Activated CD4-positive, alpha-beta T cell treated with anti-CD3 and anti-CD28 coated beads, Interleukin-2, amount 10 ng/mL, durations not matched to agents 24 days and 14 days (primary cell): ENCODE data around the gene GNL3. TPM values are rescaled to one million over a fixed set of nuclear protein-coding genes. Genes with fewer than 3 reads are reported as not detected.

ENCODE experiments used
- DNase-seq: peaks from one replicate; pipeline ENCODE4 v3.0.0; 2022
- H3K27ac Mint-ChIP-seq: one replicate; pipeline ENCODE4 v1.8.0; 2022; ENCODE audit warnings: mild to moderate bottlenecking, mixed read lengths
- H3K27me3 Mint-ChIP-seq: one replicate; pipeline ENCODE4 v1.8.0; 2022; ENCODE audit warnings: mixed read lengths
- H3K36me3 Mint-ChIP-seq: one replicate; pipeline ENCODE4 v1.8.0; 2022; ENCODE audit warnings: low read depth, mild to moderate bottlenecking, mixed read lengths
- H3K4me1 Mint-ChIP-seq: one replicate; pipeline ENCODE4 v1.8.0; 2021; ENCODE audit warnings: mixed read lengths
- H3K4me3 Mint-ChIP-seq: one replicate; pipeline ENCODE4 v1.8.0; 2022; ENCODE audit warnings: mild to moderate bottlenecking, moderate library complexity, mixed read lengths
- H3K9me3 Mint-ChIP-seq: one replicate; pipeline ENCODE4 v1.8.0; 2021; ENCODE audit warnings: mixed read lengths
- intact Hi-C: fragments of 100-400 bp; cut with micrococcal nuclease; formaldehyde crosslinking; loops from one replicate; pipeline ENCODE4 v1.15.1; 2023
- total RNA-seq: library from RNA; stranded (reverse); gene quantifications from 2 replicates; pipeline ENCODE4 v1.2.3, GENCODE V29; 2022

Gene GNL3
- total RNA-seq, 1 donor from 2014 or later, result 254 TPM

DNA sequence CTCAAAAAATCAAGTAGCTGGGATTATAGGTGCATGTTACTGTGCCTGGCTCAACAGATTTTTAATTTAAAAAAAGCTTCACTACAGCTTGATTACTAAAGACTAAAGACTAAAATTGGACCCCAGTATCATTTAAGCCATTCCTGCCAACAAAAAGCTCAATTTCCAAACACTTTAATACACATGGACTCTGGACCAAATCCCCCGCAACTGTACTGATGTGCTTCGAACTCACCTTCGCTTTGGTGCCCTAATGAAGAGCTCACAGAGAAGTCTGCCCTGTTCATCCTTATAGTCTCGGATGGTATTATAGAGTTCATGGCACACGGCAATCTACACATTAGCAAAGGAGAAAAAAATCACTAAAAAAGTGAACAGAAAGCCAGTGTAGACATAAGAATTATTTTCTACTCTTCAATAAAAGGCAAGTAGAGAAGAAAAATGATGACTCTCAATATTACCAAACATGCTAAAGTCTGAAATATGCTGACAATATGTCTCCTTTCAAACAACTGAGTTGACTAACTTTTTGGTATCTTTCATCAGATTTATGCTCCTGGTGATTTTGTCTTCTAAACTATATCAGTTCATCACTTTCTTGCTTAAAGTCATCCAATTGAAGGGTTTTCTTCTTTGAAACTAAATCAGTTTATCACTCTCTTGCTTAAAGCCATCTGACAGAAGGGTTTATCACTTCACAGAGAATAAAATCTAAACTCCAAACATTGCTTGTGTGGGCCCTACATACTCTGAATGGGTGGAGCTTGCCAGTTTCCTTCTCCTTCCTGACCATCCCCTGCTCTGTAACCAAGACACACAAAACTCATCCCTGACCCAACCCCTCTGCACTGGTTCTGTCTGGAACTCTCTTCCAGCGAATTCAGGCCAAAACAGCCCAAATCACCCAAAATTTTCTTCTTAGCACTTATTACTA lies 7.3 kb upstream of the GNL3 start:
- H3K4me3 Mint-ChIP-seq, result no peak overlapping the region
- peaks cover 37% of the 10 kb centered on the region for H3K4me1 Mint-ChIP-seq
- intact Hi-C loops, result no loop called here
- peaks cover 53% of the 10 kb centered on the region for H3K36me3 Mint-ChIP-seq
- H3K27ac Mint-ChIP-seq, result peak overlapping the region; percentile 25
- DNase-seq, result no peak
- H3K9me3 Mint-ChIP-seq, result no peaks in the 10 kb centered on the region
- H3K27me3 Mint-ChIP-seq, result no peaks in the 10 kb centered on the region

DNA sequence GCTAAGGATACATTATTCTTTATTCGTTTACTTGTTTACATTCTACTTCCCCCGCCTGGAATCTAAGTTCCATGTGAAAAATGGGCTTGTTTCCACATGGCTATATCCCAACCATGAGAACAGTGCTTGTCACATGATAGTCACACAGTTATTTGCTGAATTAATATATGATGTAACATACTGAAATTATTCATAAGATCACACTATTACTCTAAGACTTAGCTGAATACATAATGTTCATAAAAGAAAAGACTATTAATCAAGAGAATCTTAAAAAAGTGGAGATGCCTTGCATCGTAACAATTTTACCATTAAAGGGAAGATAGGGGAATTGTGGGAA lies 6.7 kb upstream of the GNL3 start:
- peaks cover 53% of the 10 kb centered on the region for H3K36me3 Mint-ChIP-seq
- DNase-seq, result no peak
- no peaks in the 10 kb centered on the region for H3K9me3 Mint-ChIP-seq
- no peaks in the 10 kb centered on the region for H3K27me3 Mint-ChIP-seq
- intact Hi-C loops, result no loop called here
- H3K4me1 Mint-ChIP-seq, result peaks cover 40% of the 10 kb centered on the region
- peak overlapping the region; percentile 25 for H3K27ac Mint-ChIP-seq
- no peak overlapping the region for H3K4me3 Mint-ChIP-seq

DNA sequence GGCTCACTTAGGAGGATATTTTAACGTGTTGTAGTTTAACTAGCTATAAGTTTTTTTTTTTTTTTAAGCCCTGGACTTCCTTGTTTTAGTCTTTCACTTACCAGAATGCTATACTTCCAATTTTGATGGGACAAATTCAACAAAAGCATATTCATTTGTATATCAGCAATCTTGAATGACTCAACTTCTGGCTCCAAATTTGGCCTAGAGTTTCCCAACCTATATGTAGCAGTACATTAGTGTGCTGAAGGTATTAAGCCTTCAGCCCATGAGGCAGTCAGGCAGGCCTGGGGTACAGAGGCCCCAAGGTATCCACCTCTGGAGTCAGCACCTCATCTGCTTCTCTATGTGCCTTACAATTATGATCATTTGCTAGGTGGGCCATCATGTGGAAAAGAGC lies 6.0 kb upstream of the GNL3 start:
- H3K9me3 Mint-ChIP-seq, result no peaks in the 10 kb centered on the region
- intact Hi-C loops, result loop anchor here (5.0 to 10.0 kb wide), 3 partner anchors 58 to 405 kb away; partner anchors contain the start of genes NISCH, TNNC1 and WDR82
- peaks cover 45% of the 10 kb centered on the region for H3K4me1 Mint-ChIP-seq
- H3K27ac Mint-ChIP-seq, result peak overlapping the region; percentile 78
- H3K36me3 Mint-ChIP-seq, result peaks cover 52% of the 10 kb centered on the region
- no peak overlapping the region for H3K4me3 Mint-ChIP-seq
- no peak for DNase-seq
- H3K27me3 Mint-ChIP-seq, result no peaks in the 10 kb centered on the region

DNA sequence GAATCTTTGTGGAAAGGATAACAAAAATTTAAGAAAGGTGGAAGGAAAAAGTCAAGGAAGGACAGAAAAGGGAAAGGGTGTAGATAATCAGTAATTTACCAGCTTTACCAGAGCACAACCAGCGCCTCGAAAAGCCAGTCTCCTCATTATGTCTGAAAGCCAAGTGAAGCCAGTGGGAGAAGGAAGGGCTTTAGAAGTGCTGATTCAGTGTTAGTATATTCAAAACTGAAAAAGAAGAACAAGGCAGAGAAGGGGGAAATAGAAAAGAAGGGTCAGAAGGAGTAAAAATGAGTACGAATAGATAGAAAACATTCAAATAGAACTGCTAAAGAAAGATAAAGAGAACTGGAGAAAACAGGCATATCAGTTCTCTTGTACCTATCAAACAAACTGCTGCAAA lies 4.2 kb upstream of the GNL3 start:
- Mint-ChIP-seq H3K9me3 (no peaks in the 10 kb centered on the region), H3K36me3 (peaks cover 52% of the 10 kb centered on the region), H3K4me3 (peak overlapping the region; percentile 48), H3K4me1 (peaks cover 42% of the 10 kb centered on the region), H3K27me3 (peaks cover 1% of the 10 kb centered on the region), H3K27ac (peak overlapping the region; percentile 88)
- DNase-seq, result no peak
- intact Hi-C loops, result loop anchor here (5.0 to 10.0 kb wide), 3 partner anchors 59 to 407 kb away; partner anchors contain the start of genes NISCH, TNNC1 and WDR82

DNA sequence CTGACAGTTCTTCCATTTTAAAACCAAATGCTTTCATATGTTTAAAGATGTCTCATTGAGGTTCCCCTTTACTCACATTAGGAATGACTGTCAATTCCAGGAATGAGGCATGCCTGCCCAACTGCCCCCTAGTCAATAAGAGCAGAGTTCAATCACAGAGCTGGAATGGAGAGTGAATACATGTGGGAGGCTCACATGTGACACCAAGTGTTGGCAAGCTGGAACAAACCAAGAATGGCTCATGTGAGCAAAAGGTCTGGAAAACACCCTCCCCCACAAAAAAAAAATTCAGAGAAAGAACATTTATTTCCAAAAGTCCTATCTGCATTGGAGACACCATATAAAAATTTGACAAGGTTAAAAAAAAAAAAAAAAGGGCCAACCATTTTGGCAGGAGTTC lies 3.8 kb upstream of the GNL3 start:
- Mint-ChIP-seq H3K4me1 (peaks cover 46% of the 10 kb centered on the region), H3K36me3 (peaks cover 52% of the 10 kb centered on the region), H3K27me3 (peaks cover 1% of the 10 kb centered on the region), H3K9me3 (no peaks in the 10 kb centered on the region), H3K27ac (peak overlapping the region; percentile 88), H3K4me3 (peak overlapping the region; percentile 48)
- DNase-seq, result no peak
- intact Hi-C loops, result loop anchor here (1.0 to 10.0 kb wide), 4 partner anchors 11 to 407 kb away; partner anchors contain the start of genes NISCH, TNNC1 and WDR82

DNA sequence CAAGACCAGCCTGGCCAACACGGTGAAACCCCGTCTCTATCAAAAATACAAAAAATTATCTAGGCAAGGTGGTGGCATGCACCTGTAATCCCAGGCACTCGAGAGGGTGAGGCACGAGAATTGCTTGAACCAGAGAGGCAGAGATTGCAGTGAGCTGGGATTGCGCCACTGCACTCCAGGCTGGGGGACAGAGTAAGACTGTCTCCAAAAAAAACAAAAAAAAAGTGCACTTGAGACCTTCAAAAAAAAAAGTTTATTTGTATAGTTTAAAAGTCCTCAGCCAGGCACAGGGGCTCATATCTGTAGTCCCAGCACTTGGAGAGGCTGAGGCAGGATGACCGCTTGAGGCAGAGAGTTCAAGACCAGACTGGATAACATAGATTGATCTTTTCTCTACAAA lies 2.2 kb upstream of the GNL3 start:
- Mint-ChIP-seq H3K36me3 (peaks cover 59% of the 10 kb centered on the region), H3K27me3 (peaks cover 1% of the 10 kb centered on the region), H3K4me1 (peaks cover 58% of the 10 kb centered on the region), H3K9me3 (no peaks in the 10 kb centered on the region), H3K27ac (peak overlapping the region; percentile 85), H3K4me3 (peak overlapping the region; percentile 96)
- DNase-seq, result no peak
- intact Hi-C loops, result loop anchor here (5.0 to 10.0 kb wide), 3 partner anchors 61 to 409 kb away; partner anchors contain the start of genes NISCH, TNNC1 and WDR82

DNA sequence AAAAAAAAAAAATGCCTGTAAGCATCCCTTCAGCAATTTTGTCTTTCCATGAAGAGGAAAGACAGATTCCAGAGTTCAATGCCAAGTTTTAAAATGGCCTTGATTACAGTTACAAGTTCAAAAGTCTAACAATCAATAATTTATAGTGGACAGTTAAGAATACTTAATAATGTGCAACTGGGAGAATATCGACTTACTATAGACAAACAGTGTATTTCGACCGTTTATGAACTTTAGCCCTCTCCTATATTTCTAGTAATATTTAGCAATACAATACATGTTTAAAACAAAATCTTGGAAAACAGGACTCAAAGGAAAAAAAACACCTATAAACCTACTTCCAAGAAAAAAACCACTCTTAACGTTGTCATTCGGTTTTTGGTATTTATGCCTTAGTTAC lies 1.6 kb upstream of the GNL3 start:
- intact Hi-C loops, result loop anchor here (5.0 to 10.0 kb wide), 3 partner anchors 62 to 409 kb away; partner anchors contain the start of genes NISCH, TNNC1 and WDR82
- Mint-ChIP-seq H3K27me3 (peaks cover 1% of the 10 kb centered on the region), H3K27ac (peak overlapping the region; percentile 85), H3K9me3 (no peaks in the 10 kb centered on the region), H3K4me3 (peak overlapping the region; percentile 96), H3K36me3 (peaks cover 60% of the 10 kb centered on the region), H3K4me1 (peaks cover 61% of the 10 kb centered on the region)
- no peak for DNase-seq

DNA sequence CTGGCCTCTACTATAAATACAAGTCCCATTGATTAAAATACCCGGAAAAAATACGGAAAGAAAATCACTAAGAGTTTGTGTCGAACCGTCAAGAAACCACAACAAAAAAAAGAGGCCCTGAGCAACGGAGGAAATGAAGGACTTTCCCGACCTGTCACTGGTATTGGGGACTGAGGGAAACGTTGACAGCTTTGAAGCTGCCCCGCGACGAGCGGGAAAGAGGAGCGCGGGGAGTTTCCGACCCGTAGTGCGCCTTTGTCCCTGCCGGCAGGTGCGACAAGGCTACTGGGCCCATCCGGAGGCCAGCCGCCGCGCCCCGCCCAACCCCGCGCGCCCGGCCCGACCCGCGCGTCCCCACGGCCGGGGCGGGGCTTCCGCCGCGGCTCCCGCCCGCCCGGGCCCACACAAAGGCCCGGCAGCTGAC lies 535 bp upstream of the GNL3 start:
- Mint-ChIP-seq H3K4me3 (peak overlapping the region; percentile 96), H3K4me1 (peaks cover 59% of the 10 kb centered on the region), H3K27ac (peak overlapping the region; percentile 97), H3K36me3 (peaks cover 62% of the 10 kb centered on the region), H3K9me3 (no peaks in the 10 kb centered on the region), H3K27me3 (peaks cover 1% of the 10 kb centered on the region)
- peak; percentile 95 for DNase-seq
- intact Hi-C loops, result loop anchor here (1.0 to 10.0 kb wide), 4 partner anchors 87 to 410 kb away; partner anchors contain the start of genes NEK4, NISCH, TNNC1 and UQCC5

DNA sequence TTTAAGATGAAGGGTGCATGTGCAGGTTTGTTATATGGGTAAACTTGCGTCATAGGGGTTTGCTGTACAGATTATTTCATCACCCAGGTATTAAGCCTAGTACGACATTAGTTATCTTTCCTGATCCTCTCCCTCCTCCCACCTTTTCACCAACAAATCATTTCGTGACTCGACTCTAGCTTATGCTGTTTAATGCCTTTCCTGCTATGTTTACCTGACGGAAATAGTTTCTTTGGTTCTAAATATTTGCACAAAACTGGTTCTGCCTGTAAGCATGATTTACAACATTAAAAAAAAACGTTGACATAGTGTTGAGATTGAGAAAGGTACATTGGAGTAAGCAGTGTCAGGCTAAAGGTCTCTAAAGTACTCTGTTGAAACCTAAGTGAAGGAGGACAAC lies 2.4 kb downstream of the GNL3 start:
- Mint-ChIP-seq H3K9me3 (no peaks in the 10 kb centered on the region), H3K4me1 (peaks cover 41% of the 10 kb centered on the region), H3K36me3 (peaks cover 74% of the 10 kb centered on the region), H3K4me3 (peak overlapping the region; percentile 46), H3K27ac (peak overlapping the region; percentile 50), H3K27me3 (peaks cover 1% of the 10 kb centered on the region)
- intact Hi-C loops, result loop anchor here (5.0 to 10.0 kb wide), 3 partner anchors 84 to 413 kb away; partner anchors contain the start of genes NEK4, NISCH, TNNC1 and WDR82
- no peak for DNase-seq

DNA sequence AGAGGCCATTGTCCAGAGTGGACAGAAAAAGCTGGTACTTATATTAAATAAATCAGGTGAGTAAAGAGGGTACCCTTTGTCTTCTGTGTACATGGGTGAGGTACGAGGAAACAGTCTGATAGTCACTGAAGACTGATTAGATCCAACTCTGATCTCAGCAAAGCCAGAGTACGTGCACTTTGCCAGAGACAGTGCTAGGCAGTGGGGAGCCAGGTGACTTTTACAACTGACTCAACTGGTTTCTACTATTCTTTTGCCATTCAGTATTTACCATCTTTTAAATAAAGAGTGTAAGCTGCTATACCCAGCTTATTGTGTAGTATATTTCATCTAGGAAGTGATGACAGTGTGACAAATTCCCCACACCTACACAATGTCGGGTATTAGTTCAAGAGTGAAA lies 3.3 kb downstream of the GNL3 start:
- Mint-ChIP-seq H3K27me3 (peaks cover 1% of the 10 kb centered on the region), H3K4me1 (peaks cover 41% of the 10 kb centered on the region), H3K36me3 (peaks cover 83% of the 10 kb centered on the region), H3K4me3 (peak overlapping the region; percentile 46), H3K27ac (peak overlapping the region; percentile 74), H3K9me3 (no peaks in the 10 kb centered on the region)
- intact Hi-C loops, result loop anchor here (5.0 to 10.0 kb wide), 3 partner anchors 83 to 414 kb away; partner anchors contain the start of genes NEK4, NISCH, TNNC1 and WDR82
- DNase-seq, result no peak

DNA sequence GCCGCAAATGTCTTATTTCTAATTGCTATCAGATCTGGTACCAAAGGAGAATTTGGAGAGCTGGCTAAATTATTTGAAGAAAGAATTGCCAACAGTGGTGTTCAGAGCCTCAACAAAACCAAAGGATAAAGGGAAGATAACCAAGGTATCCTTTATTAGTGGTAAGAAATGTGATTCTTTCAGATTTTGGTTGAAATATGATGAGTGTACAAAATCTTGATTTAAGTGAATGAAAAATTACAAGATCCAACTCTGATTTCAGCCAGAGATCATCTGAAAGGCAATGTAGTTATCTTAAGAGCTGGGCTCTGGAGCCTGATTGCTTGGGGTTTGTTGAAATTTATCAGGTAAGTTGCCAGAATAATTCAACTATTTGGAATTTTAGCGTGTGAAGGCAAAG lies 4.7 kb downstream of the GNL3 start:
- Mint-ChIP-seq H3K4me3 (peak overlapping the region; percentile 55), H3K36me3 (peaks cover 94% of the 10 kb centered on the region), H3K27ac (peak overlapping the region; percentile 49), H3K27me3 (peaks cover 1% of the 10 kb centered on the region), H3K9me3 (no peaks in the 10 kb centered on the region), H3K4me1 (peaks cover 36% of the 10 kb centered on the region)
- DNase-seq, result no peak
- intact Hi-C loops, result no loop called here

DNA sequence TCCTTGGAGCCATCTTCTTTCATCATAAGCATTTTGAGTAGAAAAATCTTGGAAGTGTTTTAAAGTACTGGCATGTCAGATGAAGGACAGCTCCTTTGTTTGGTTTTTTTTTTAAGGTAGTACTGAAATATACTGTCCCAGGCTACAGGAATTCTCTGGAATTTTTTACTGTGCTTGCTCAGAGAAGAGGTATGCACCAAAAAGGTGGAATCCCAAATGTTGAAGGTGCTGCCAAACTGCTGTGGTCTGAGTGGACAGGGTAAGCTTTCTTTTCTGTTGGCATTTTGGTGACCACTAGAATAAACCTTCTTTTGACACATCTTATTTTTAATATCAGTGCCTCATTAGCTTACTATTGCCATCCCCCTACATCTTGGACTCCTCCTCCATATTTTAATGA lies 7.2 kb downstream of the GNL3 start:
- intact Hi-C loops, result no loop called here
- no peak for DNase-seq
- Mint-ChIP-seq H3K4me3 (no peak overlapping the region), H3K27ac (peak overlapping the region; percentile 68), H3K36me3 (peaks cover 85% of the 10 kb centered on the region), H3K9me3 (no peaks in the 10 kb centered on the region), H3K4me1 (peaks cover 30% of the 10 kb centered on the region), H3K27me3 (no peaks in the 10 kb centered on the region)

DNA sequence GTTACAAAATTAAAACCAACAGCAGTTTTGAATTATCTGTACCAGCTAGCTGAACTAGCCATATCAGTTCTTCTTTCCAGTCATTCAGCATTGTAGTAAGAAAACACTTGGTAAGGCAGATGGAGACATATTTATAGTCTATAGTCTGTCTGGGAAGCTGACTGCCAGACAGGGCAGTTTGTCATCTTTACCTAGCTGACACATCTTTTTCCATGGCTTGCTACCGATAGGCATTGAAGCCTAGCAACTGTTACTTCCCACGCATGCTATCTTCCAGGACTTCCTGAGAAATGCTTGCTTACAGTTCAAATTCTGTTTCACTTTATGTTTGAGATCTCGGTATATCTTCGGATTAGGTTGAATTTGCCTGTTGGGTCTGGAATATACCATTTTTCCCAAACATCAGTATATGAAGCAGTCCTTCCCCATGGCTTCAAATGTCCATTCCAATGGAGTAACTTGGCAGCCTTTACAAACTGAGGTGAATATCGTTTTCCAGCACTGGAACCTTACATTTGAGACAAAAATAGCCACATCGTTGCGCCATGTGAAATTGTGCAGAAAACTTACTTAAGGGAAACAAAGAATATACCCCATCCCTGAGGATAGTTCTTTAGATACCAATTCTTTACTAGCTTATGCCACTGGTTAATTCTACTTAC lies 8.8 kb downstream of the GNL3 start:
- no peak overlapping the region for H3K27ac Mint-ChIP-seq

More for the DNA sequence above, 8.8 kb downstream of the GNL3 start:
- Mint-ChIP-seq H3K27me3 (no peaks in the 10 kb centered on the region), H3K36me3 (peaks cover 73% of the 10 kb centered on the region), H3K4me3 (no peak overlapping the region), H3K9me3 (no peaks in the 10 kb centered on the region), H3K4me1 (peaks cover 17% of the 10 kb centered on the region)
- DNase-seq, result no peak
- intact Hi-C loops, result no loop called here
